Natural killer cell treated with Interleukin-12 subunit alpha and Interleukin-12 subunit beta and Interleukin-15 and Interleukin-18, amount 100 ng/mL, for 72 hours (primary cell): ENCODE data around the gene UBE2Q1. TPM values are rescaled to one million over a fixed set of nuclear protein-coding genes. Genes with fewer than 3 reads are reported as not detected.
A peak's percentile ranks its signal among the peaks of the same experiment; 100 is the strongest.

Experiments used
- ATAC-seq, 2 donors: fragments of 150-1000 bp; cut with Tn5 transposase in 1 of 2; sonication (Bioruptor Pico), chemical (Tn5 transposase) in 1 of 2; 2 replicates each; pipeline ENCODE4 v1.10.0; 2021
- DNase-seq: peaks from one replicate; pipeline ENCODE4 v3.0.0; 2022; ENCODE audit warnings: low spot score
- H3K27ac Mint-ChIP-seq, 2 donors: 1 replicate in 1 of 2; 2 replicates in 1 of 2; pipeline ENCODE4 v1.8.0; 2022; ENCODE audit warnings: mixed read lengths in 2 of 2, mild to moderate bottlenecking in 1 of 2, moderate library complexity in 1 of 2
- H3K27me3 Mint-ChIP-seq, 2 donors: 1 replicate in 1 of 2; 2 replicates in 1 of 2; pipeline ENCODE4 v1.8.0; 2022; ENCODE audit warnings: mixed read lengths in 2 of 2
- H3K36me3 Mint-ChIP-seq: one replicate; pipeline ENCODE4 v1.8.0; 2022; ENCODE audit warnings: mixed read lengths
- H3K4me1 Mint-ChIP-seq, 2 donors: 1 replicate in 1 of 2; 2 replicates in 1 of 2; pipeline ENCODE4 v1.8.0; 2022; ENCODE audit warnings: low read depth in 2 of 2, mixed read lengths in 2 of 2, mild to moderate bottlenecking in 1 of 2
- H3K4me3 Mint-ChIP-seq: one replicate; pipeline ENCODE4 v1.8.0; 2022; ENCODE audit warnings: mixed read lengths
- H3K9me3 Mint-ChIP-seq: 2 replicates; pipeline ENCODE4 v1.8.0; 2022; ENCODE audit warnings: mixed read lengths
- total RNA-seq, 2 donors: library from RNA; stranded (reverse); gene quantifications; one replicate each; pipeline ENCODE4 v1.2.3, GENCODE V29; 2022

The UBE2Q1 gene
- total RNA-seq, 2 donors from 2014 or later = 95.2 to 123 TPM

- Mint-ChIP-seq H3K27ac (peak overlapping the region in 1 of 2 donors; percentile 38), H3K9me3 (no peaks in the 10 kb centered on the region), H3K4me1 (peaks cover 21 to 26% of the 10 kb centered on the region in 2 donors), H3K4me3 (peak overlapping the region; percentile 10), H3K36me3 (peaks cover 9% of the 10 kb centered on the region), H3K27me3 (peaks cover 26 to 32% of the 10 kb centered on the region in 2 donors)
- ATAC-seq (no peak), DNase-seq (no peak)
These were observed 57.9 kb downstream of the UBE2Q1 start for GRCh38 chr1:154500533-154500932.

GRCh38 chr1:154499446-154499845 is 59.0 kb downstream of the UBE2Q1 start:
- H3K9me3 Mint-ChIP-seq = no peaks in the 10 kb centered on the region
- H3K36me3 Mint-ChIP-seq = peaks cover 9% of the 10 kb centered on the region
- H3K4me3 Mint-ChIP-seq = peak overlapping the region; percentile 39
- DNase-seq (no peak), ATAC-seq (peak; percentile 67 to 85)
- H3K27ac Mint-ChIP-seq = no peak overlapping the region
- peaks cover 20 to 29% of the 10 kb centered on the region in 2 donors for H3K27me3 Mint-ChIP-seq
- H3K4me1 Mint-ChIP-seq = peaks cover 21 to 26% of the 10 kb centered on the region in 2 donors

Other genes starting within 250 kb of the UBE2Q1 start
- not detected for gene AQP10, start 237.6 kb downstream of the UBE2Q1 start, total RNA-seq
- 10 to 100 TPM; 29.2 to 60.6 TPM for gene ATP8B2, start 233.1 kb downstream of the UBE2Q1 start, total RNA-seq
- gene IL6R, start 153.3 kb downstream of the UBE2Q1 start, total RNA-seq = 1 to 10 TPM; 2.3 to 4.0 TPM
- not detected for gene TDRD10, start 56.4 kb downstream of the UBE2Q1 start, total RNA-seq
- under 1 TPM in 1 of 2 donors, not detected in 1; 0.19 TPM for gene SHE, start 56.2 kb downstream of the UBE2Q1 start, total RNA-seq
- not detected for gene CHRNB2, start 9.1 kb upstream of the UBE2Q1 start, total RNA-seq
- gene ADAR, start 49.5 kb upstream of the UBE2Q1 start, total RNA-seq = 100 to 1,000 TPM; 232 to 257 TPM